EH (cell line): Measurements from ENCODE around the gene NOL4L.

Source experiments
- DNase-seq: peaks from one replicate; pipeline ENCODE4 v3.0.0-alpha.2; 2015; ENCODE audit warnings: low read depth

The NOL4L gene

DNA sequence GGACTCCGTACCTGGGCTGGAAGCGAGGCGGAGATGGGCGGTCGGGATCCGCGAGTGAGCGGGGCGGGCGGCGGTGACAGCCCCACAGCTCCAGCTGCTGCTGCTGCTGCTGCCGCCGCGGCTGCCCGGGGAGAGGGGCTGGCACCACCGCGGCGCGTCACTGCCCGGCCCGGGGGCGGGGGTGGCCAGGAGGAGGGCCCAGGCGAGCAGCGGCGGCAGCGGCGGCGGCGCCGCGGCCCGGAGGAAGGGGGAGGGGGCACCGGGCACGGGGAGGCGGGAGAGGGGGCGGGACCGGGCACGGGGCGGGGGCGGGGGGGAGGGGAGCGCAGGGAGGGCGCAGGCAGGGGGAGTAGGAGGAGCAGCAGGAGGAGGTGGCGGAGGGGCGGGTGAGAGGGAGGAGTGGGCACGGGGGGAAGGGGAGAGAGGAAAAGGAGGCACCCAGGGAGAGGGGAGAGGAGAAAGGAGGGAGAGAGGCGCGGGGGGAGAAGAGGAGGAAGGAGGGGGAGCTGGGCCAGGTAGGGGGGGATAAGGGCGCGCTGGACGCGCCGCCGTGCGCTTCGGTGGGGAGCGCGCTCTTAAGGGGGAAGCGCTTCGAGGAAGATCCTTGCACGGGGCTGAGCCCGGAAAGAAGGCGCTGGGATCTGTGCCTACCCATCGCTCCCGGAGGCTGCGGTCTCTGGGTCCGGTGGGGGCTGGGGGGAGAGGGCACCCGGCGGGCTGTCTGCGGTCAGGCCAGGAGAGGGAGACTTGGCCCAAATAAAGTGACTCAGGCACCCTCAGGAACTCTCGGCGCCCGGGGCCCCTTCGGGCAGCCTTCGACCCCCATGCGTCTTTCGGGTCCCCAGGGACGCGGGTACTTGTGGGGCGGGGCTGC lies 101.5 kb downstream of the NOL4L start:
- peak; percentile 89 for DNase-seq

DNA sequence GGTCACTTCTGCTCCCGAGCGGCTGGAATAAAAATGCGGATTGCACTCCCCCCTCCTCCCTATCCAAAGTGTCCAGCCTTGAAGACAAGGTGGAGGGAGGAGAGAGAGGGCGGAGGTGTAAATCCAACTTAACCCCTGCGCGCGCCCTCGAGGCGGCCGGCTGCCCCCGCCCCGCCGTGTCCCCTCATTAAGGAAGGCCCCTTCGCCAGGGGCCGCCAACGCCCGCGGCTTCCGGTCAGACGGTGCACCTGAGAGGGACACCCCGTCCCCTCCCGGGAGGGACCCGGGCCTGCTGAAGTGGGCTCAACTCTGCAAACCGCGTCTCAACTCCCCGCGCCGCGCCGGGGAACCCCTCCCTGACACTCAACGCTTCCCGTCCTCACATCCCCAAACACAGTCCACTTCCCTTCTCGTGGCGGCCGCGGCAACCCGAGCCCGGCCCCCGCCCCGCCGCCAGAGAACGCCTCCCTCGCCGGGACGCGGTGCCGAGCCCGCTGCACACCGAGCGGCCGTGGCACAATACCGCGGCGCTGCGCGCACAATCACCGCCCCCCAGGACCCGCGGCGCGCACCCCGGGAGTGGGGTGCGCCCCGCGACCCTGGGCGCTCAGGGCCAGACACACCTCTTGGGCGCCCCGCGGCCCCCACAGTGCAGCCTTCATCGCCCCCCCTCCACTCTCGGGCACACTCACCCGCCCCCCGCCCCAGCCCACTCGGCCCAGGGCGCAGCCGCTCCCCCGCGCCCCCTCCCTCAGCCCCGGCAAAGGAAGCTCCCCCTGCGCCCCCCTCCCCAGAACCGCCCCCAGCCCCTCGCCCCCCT lies 102.5 kb downstream of the NOL4L start:
- peak; percentile 50 for DNase-seq

DNA sequence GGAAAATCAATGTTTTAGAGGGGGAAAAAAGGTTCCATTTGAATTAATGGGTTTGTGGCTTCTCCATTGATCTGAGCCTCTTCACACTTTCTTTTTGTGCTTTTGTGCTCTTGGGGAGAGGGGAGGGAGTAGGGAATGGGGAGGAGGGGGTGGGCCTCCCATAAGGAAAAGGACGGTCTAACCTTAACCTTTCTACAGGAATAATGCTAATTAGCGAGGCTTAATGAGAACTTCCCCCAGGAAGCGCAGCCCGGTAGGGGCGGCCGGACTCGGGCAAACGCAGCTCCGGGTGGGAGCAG lies 103.0 kb downstream of the NOL4L start:
- no peak for DNase-seq

DNA sequence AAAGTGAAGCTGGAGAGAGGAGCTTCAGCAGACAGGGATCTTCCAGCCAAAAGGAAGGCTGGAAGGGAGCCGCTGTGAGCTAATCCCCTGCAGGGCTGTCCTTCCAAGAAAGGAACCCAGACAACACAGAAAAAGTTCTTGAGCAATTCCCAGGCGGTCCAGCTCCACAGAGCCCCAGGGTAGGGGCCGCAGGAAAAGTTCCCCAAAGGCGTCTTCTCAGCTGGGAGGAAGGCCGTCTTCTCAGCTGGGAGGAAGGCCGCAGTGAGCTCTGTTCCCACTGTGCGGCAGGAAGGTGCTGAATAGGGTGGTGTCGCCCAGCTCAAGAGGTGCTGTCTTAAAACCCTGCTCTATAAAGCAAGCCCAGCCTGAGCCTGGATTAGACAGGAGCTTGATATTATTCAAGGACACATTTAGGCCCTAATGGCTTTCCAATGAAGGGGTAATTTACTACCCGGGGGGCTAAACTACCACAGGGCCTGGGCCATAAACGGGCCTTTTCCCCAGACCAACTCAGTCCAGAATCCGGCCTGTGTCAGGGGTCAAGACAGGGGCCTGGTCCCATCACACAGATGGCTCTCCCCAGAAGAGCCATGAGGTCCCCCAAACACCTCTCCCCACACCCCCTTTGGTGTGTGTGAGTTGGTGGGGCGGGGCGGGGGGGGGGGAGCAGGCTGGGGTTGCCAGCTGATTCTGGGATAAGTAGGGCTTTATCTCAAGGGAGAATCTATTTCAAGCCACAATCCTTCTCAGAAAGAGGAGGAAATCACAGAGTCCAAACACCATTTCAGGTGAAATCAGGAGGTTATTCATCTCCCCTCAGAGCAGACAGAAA lies 103.6 kb downstream of the NOL4L start:
- DNase-seq = no peak

DNA sequence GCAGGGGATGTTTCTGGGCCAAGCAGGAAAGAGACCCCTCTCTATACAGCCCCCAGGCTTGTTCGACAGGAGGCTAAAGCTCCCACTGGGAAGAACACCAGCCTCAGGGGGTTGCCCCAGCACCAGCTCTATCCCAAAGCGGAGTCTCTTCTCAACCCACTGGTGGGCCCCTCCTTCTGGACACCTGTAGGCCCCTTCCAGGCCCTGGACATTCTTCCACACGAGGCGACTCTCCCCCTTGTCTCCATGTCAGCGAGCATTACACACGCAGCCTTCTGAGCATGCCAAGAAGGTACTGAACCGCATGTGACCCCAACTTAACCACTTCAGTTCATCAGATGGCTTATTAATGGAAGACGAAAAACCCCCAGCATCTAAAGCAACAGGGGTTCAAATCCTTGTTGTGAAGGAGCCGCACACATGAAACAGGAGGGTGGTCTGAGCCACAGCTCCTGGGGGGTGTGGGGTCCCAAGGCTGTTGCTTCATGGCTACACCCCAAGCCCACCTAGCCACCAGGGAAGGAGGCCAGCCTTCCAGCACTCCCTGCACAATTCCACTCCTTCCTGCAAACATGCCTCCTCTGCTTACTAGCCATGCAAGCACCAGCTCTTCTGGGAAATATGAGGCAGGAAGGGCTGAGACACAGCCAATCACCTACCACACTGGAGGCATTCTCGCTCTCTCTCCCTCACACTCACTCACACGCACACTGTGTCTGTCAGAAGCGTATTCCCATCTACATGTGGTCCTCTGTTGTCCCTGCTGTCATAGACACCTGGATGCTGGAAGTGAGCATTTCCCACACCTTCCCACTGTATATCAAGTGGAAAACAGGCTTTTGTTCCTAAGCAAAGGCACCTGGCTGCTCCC lies 104.5 kb downstream of the NOL4L start:
- DNase-seq = no peak

DNA sequence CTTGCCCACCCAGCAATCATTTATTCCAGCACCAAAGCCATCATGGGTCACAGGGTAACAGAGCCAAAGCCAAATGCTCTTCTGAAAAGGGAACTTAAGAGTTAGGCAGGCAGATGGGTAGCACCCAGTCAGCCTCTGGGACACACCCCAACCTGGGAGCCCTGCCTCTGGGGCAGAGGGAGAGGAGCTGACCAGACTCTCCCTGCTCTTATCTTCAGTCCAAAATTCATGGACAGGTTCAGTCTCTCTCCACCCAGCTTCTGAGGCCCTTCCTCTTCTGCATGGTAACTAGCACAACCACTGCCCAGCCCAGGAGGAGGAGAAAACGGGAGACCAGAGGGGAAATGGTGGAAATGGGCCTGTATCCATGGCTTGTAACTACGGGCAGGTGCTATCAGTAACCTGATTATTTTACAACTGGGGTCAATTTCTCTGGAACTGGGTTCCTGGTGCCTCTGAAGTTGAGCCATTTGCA lies 105.4 kb downstream of the NOL4L start:
- no peak for DNase-seq

DNA sequence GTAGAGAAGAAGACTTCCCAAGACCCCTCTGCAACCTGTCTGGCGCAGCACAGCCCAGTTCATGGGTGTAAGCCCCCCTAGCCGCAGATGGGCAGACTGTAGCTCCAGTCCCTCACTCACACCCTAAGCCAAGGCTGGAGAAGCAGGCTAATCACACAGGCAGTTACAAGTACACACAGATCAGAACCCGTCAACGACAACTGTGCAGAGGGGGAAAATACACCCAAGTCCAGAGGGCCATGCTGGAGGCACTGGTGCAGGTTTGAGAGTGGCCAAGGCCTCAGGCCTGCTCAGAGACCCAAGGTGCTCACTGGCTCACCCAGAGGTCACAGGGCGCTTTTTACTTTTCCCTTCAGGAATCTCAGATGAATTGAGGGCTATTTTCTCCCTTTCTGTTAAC lies 106.1 kb downstream of the NOL4L start:
- DNase-seq = no peak

DNA sequence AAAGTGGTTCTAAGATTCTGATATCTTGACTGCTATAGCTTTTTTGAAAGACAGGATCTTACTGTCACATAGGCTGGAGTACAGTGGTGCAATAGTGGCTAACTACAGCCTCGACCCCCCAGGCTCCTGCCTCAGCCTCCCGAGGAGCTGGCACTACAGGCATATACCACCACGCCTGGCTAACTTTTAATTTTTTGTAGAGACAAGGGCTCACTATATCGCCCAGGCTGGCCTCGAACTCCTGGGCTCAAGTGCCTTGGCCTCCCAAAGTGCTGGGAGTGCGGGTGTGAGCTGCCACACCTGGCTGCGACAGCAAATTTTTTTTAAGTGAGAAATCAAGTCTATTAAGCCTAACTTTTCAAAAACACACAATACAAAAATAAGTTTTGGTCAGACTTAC lies 106.6 kb downstream of the NOL4L start:
- no peak for DNase-seq

DNA sequence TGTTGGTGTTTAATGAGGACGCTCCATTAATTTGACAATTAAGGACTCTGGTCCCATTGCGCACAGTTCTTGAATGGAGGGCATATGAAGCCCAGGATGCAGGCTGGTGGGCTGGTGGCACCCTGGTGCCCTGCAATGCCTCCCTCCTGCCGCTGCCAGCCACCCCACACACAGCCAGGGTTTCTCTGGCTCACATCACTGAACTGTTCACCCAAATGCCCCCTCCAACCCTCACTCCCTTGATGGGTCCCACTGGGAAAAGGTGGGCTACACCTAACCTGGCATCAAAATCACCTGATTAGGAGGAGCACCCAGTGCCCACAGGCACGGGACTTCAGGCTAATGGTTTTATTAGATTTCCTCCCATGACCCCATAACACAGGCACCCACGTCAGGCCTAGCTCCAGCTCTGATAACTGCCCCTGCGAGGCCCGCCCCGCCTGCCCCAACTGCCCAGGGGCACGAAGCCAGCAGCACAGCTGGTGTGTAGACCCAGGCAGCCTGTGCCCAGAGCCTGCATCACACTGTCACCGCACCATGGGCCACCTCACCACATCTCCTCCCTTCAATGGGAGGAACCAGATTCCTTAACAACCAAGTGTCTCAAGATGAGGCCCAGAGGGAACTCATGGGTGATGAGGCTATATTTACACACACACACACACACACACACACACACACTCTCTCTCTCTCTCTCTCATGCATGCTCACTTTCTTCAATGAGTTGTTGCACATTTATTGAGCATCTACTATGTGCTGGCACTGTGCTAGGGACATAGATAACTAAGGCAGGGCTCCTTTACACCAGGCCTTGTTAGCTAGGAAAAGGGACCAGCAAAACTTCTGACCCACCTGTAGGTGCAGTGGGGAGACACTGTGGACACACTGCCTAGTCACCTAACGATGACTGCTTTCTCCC lies 107.3 kb downstream of the NOL4L start:
- peak; percentile 34 for DNase-seq

DNA sequence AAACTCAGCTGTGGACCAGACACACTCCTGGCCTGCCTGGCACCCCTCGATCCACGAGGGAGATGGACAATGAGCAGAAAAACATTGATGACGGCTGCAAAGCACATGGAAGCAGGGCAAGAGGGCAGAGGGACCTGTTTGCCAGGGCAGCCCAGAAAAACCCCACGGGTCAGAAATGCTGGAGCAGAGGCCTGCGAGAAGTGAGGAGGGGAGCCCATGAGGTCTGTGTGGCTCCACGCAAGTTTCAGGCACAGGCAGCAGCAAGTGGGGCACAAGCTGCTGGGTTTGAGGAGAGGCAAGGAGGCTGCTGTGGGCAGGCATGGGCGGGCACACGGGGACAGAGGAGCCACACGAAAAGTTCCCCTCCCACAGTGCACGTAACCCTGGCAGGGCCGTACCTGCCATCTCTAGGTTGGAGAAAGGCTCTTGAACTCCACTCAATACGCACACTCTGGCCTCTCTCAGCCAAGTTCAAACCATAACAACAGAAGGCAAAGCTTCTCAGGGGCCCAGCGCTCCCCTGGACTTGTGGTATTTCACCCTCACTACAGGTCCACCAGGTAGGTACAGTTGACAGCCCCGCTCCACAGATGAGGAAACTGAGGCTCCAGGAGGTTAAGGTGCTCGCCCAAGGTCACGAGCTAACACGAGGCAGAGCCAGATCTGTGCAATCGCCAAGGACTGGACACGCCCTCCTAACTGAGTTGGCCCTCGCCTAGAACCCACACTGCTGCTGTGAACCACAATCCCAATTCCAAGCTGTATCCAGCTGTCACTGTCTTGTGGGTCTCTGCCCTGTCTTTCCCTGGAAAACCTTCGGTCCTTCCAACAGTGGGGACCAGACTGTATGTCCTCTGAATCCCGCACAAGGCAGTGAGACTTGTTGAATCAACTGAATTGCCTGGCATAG lies 108.2 kb downstream of the NOL4L start:
- DNase-seq = no peak

DNA sequence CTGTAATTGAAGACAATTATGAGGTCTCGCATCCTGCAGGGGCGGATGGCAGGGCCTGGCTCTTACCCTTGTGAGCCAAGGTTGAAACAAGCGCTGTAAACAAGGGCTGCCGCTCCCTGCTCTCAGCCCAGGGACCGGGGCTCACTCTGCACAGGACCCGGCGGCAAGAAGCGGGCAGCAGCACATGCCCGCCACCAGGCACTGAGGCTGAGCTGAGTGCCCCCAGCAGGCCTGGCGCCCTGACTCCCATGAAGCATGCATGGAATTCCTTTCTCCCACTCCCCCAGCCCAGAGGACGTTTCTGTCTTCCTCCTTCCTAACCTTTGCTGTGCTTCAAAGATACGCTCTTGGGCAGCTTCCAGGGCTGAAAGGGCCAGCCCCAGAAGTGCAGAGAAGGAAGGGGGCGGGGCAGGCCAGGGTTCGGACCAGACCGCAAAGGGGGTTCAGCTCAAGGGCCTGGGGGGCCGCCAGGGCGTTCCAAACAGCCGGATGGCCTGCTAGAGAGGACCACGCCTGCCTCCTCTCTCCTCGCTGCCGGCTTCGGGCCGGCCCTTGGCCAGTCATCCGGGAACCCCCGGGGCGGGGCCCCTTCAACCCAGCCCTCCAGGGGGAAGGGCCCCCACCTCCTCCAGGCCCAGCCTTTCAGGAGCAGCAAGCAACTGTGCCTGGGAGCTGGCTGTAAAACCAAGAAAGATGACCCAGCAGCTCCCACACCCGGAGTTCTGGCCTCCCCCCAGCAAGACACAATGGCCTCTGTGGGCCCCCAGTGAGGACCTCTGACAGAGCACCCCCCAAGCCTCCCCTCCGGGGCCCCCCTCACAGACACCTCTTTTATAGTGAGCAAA lies 109.9 kb downstream of the NOL4L start:
- DNase-seq = peak; percentile 98

DNA sequence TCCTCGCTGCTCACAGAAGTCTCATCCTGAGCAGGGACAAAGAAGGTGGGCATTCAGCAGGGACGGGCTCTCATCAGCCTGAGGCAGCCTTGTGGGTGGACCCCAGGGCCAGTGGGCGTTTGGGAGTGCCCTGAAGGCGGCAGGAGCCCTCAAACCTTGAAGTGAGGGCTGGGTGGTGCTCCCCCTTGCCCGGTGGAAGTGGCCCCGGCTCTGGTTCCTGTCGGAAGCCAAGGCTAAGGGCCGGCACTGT lies 110.5 kb downstream of the NOL4L start:
- no peak for DNase-seq

DNA sequence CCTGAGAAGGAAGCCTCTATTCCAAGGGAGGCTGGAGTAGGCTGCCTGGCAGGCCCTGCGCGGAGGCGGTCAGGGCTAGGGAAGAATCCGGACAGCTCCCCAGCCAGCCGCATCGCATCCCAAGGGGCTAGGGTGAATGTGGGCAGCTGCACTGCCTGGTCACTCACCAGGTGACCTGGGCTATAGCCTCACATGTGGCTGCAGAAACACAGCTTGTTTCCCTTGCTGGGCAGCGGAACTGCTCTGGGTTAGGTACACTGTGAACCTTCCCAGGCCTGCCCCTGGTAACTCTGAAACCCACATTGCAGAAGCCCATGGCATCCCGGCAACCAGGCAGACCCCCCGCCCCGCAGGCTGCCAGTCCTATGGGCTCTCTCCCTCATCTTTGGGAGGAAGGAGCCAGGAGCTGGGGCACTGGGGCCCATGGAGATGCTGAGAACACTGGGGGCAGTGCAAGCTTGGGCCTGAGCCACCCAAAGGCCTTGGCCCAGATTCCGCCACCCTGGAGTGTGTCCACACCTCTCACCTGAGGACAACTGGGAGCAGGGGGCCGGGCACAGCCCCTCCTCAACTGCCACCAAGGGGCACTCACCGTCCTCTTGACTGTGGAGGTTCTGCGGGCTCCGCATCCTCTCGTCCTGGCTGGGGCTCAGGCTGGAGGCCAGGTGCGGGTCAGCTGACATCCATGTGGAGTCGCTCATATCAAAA lies 111.0 kb downstream of the NOL4L start:
- DNase-seq = no peak

DNA sequence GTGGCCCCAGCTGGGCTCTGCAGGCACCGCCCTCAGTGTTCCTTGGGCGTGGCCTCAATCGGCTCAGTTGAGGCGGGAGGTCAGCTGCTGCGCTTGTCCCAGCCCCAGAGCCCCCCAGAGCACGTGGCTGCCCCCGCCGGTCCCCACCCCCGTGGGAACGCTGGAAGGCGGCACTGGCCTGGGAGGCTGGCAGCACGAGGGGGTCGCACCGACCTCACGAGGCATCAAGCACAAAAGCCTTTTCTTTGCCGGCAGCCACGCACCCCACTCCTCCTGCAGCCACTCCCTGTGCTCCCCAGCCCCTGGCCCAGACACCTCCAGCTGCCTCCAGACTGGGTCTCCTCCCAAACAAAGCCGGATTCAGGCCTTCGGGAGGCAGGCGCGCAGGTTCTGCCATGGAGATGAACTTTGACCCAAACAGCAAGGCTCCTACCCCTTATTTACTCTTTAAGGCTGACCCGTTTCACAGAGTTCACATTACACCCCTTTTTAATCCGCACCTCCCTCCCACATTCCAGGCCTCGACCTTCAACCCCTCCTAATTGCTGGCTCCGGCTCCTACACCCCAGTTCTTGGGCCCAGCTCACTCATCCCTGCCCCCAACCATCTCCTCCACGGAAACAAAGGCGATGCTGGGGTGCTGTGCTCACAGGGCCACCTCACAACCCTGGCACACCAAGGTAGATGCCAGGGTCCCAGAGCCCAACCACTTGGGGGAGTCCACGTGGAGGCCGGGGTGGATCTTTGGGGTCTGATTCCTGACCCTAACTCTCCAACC lies 111.7 kb downstream of the NOL4L start:
- DNase-seq = no peak

DNA sequence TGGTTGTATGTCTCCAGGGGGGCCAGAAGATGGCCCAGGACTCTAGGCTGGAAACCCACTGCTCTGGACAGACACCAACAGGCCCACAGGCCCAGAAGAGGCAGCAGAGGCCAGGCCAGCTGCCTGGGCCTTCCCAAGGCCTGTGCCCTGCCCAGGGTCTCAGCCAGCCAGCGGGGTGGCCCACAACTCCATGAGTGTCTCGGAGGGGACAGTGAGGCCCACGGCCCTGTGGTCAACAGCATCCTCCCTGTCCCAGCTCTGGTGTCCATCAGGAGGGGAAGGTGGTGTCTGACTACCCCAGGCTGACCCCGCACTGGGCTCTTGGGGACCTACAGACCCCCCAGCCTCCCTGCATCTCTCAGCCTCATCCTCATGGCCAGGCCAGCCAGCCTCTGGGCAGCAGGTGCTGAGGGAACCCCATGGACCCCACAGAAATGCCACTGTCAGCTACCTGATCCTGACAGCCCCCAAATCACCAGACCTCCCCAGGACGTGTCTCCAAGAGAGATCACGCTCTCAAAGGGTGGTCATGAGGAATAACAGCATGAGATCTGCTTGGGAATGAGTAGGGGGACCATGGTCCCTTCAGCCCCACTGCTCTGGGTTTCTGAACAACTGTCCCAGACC lies 112.4 kb downstream of the NOL4L start:
- DNase-seq = no peak

DNA sequence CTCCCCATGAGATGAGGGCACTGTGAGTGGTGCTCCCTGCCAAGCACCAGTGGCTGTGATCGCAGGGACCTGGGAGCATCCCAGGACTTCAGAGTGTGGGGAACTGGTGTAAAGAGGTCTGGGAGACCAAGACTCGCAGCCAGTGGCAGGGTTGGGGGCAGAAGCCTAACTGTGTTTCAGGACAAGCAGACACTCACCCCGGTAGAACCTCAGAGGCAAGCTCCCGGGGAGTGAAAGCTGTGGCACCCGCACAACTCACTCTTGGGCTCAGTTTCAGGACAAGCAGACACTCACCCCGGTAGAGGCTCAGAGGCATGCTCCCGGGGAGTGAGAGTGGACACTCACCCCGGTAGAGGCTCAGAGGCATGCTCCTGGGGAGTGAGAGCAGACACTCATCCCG lies 114.2 kb downstream of the NOL4L start:
- no peak for DNase-seq
